Measurements from ENCODE around the gene GEMIN7. TPM values are rescaled to one million over a fixed set of nuclear protein-coding genes. Genes with fewer than 3 reads are reported as not detected.

The GEMIN7 gene
- total RNA-seq, 1 donor from 2014 or later = 46.8 TPM

DNA sequence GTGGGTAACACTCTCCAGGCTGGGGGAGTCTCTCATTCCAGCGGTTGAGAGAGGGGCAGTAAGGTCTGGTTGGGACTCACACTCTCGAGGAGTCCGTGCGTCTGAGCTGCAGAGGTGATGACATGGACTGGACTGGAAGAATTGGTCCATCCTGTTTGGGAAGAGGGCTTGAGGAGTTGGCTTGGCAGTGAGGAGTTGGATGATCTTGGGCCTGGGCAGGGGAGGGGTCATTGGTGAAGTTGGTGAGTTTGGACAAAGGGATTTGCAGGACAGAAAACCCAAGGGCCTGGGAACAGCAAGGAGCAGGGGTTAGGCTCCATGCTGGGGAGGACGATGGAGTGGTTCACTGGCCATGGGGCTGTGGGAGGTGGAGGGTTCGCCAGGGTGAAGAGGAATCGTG lies 17.6 kb downstream of the GEMIN7 start:
- Mint-ChIP-seq H3K27me3 (ENCODE audit: insufficient read depth) (no peaks in the 10 kb centered on the region), H3K36me3 (ENCODE audit: low read depth) (peaks cover 10% of the 10 kb centered on the region), H3K27ac (no peak overlapping the region), H3K4me1 (ENCODE audit: low read depth) (peaks cover 34% of the 10 kb centered on the region), H3K9me3 (no peaks in the 10 kb centered on the region), H3K4me3 (no peak overlapping the region)
- DNase-seq (ENCODE audit: low spot score) = no peak
- intact Hi-C loops (cut with micrococcal nuclease) = no loop called here

DNA sequence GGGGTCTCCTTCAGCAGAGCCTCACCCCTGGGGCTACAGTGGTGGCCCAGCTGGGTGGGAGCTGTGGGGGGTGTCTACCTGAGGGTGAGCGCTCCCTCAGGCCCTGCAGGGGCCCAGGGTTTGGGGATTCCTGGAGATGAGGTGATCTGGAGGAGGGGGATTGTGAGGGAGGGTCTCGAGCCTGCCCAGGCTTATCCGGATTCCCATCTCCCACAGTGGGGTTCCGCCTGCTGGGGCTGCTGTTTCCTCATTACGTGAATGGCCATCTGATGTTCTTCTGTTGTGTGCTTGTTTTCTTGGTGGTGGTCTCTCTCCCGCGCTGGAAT lies 18.4 kb downstream of the GEMIN7 start:
- intact Hi-C loops (cut with micrococcal nuclease) = no loop called here
- peaks cover 8% of the 10 kb centered on the region for H3K36me3 Mint-ChIP-seq (ENCODE audit: low read depth)
- no peak overlapping the region for H3K4me3 Mint-ChIP-seq
- H3K4me1 Mint-ChIP-seq (ENCODE audit: low read depth) = peaks cover 30% of the 10 kb centered on the region
- H3K27me3 Mint-ChIP-seq (ENCODE audit: insufficient read depth) = no peaks in the 10 kb centered on the region
- no peak for DNase-seq (ENCODE audit: low spot score)
- no peak overlapping the region for H3K27ac Mint-ChIP-seq
- H3K9me3 Mint-ChIP-seq = no peaks in the 10 kb centered on the region

DNA sequence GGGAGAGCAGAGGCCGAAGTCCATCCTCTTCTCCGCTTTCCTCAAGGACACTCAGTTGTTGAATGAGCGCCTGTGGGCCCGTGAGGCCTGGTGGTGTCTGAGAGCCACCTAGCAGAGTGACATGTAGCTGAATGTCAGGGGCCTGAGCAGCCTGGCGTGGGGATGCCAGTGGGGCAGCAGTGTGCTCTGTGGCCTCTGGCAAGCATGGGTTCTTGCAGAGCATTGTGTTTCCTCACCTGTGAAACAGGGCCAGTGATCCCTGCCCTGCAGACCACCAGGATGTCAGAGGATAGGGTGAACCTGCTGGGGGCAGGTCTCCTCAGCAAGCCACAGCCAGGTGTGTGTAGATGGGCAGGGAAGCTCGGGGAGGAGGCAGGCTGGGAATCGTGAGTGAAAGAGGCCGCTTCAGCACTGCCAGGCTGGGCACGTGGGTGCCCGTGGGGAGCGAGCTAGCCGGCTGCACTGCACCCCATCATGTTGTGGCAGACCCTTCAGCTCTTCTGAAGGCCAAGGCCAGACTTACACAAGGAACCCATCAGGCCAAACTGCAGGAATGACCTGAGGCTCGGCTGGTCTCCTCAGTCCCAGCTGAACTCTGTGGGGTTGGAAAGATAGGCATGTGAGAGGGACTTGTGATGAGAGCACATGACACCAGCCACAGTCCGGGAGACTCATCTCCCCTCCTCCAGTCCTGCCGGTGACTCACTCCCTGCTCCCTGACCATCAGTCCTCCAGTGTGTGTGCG lies 18.9 kb downstream of the GEMIN7 start:
- no peak for DNase-seq (ENCODE audit: low spot score)
- Mint-ChIP-seq H3K4me1 (ENCODE audit: low read depth) (peaks cover 30% of the 10 kb centered on the region), H3K27ac (no peak overlapping the region), H3K4me3 (no peak overlapping the region), H3K27me3 (ENCODE audit: insufficient read depth) (no peaks in the 10 kb centered on the region), H3K36me3 (ENCODE audit: low read depth) (peaks cover 8% of the 10 kb centered on the region), H3K9me3 (no peaks in the 10 kb centered on the region)
- intact Hi-C loops (cut with micrococcal nuclease) = no loop called here

DNA sequence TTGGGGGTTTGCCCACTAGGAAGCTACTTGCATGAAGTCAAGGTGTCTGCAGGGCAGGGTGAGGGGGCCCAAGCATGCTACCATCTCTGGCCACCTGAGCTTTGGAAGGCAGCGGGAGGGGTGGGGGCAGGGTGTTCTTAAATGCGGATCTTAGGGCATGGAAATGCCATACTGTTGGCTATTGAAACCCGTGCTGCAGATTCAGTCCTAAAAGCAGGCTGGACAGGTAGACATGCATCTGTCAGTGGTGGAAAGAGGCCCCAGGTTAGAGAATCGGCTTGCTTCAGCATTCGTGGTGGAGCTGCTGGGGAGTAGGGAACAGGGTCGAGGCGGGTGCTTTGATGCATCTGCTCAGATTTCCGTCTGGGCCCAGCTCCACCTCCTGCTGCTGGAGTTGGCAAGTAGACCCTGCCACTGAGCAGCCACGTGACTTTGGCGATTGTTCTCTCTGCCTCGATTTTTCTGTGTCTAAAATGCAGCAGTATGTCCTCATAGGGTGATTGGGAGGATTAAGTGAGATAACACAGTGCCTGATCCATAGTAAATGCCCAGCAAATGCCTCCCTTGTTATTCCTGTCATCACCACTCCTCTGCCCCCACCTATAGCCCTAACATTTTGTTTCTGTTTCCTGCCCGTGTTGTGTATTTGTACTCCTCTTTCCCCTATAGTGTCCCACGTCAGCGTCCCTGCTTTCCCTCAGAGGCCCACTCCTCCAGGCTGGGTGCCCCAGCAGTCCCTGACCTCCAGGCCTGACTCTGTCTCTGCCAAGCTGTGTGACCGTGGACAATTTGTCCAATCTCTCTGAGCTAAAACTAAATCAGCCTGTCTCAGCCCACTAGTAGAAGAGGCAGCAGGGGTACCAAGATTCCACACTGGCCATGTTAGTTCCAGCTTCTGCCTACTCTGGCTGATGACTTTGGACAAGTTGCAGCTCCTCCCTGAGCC lies 19.7 kb downstream of the GEMIN7 start:
- Mint-ChIP-seq H3K4me3 (no peak overlapping the region), H3K36me3 (ENCODE audit: low read depth) (peaks cover 6% of the 10 kb centered on the region), H3K9me3 (no peaks in the 10 kb centered on the region), H3K27me3 (ENCODE audit: insufficient read depth) (no peaks in the 10 kb centered on the region), H3K4me1 (ENCODE audit: low read depth) (peaks cover 29% of the 10 kb centered on the region), H3K27ac (no peak overlapping the region)
- DNase-seq (ENCODE audit: low spot score) = no peak
- intact Hi-C loops (cut with micrococcal nuclease) = no loop called here

DNA sequence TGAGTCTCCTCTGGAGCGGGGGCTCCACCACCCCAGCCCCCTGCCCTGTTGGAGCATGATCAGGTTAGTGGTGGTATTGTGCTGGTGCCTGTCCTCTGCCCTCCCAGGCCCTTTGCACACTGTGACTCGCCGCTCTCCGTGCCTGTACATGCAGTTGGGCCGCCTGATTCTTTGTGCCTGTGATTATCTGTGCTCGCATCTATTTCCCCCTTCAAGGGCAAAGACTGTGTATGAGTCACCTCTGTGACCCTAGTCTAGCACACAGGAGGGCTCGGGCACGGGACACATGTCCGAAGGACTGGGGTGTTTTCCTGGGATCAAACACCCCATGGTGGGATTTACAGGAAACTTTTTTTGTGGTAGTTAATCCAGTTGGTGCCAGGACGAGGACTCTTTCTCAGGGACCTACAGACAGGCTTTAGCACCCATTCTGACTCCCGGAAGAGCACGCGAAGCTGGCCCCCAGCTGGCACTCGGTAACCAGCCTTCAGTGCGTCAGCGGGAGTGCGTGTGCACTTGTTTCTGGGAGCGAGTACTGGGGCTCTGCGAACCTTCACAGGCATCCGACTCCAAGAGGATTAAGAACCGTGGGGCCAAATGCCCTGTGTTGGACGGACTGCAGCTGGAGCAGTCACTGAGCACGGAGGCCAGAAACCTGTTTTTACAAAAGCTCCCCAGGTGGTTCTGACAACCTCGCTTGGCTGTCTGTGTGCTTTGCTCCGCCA lies 20.6 kb downstream of the GEMIN7 start:
- Mint-ChIP-seq H3K9me3 (no peaks in the 10 kb centered on the region), H3K27ac (no peak overlapping the region), H3K36me3 (ENCODE audit: low read depth) (peaks cover 3% of the 10 kb centered on the region), H3K4me3 (no peak overlapping the region), H3K4me1 (ENCODE audit: low read depth) (peaks cover 29% of the 10 kb centered on the region), H3K27me3 (ENCODE audit: insufficient read depth) (no peaks in the 10 kb centered on the region)
- intact Hi-C loops (cut with micrococcal nuclease) = no loop called here
- DNase-seq (ENCODE audit: low spot score) = no peak

DNA sequence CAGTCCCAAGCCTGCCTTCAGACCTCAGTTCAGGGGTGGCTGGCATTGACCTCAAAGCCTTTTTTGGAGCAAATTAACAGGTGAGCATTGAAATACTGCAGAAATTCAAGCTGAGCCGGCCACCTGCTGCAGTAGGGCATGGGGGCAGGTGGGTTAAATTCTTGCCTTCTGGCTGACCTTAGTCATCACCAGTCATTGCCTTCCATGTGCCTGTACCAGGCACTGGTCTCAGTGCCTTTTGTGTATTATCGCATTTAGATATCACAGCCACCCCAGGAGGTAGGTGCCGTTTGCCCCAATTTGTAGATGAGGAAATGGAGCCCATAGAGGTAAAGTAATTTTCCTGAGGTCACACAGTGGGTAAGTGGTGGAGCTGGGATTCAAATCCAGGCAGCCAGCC lies 21.1 kb downstream of the GEMIN7 start:
- DNase-seq (ENCODE audit: low spot score) = no peak
- Mint-ChIP-seq H3K27me3 (ENCODE audit: insufficient read depth) (no peaks in the 10 kb centered on the region), H3K4me3 (no peak overlapping the region), H3K27ac (no peak overlapping the region), H3K36me3 (ENCODE audit: low read depth) (no peaks in the 10 kb centered on the region), H3K4me1 (ENCODE audit: low read depth) (peaks cover 31% of the 10 kb centered on the region), H3K9me3 (no peaks in the 10 kb centered on the region)
- intact Hi-C loops (cut with micrococcal nuclease) = no loop called here

DNA sequence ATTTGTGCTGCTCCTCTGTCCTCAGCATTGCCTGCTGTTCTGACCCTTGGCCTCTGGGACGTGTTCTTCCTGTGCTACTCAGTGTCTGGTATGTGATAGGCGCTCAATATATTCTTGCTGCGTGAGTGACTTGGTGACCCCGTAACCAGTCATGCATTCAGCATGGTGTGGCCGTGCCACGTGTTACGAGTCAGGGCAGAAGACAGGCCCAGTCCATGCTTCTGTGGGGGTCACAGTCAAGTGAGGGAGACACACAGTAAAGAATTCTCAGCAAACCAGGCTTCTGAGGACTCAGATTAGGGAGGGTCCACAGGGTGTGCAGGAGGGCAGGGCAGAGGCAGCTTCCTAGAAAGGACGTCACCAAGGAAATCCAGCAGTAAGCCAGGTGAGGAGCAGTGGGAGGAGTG lies 21.8 kb downstream of the GEMIN7 start:
- Mint-ChIP-seq H3K4me3 (no peak overlapping the region), H3K9me3 (no peaks in the 10 kb centered on the region), H3K36me3 (ENCODE audit: low read depth) (no peaks in the 10 kb centered on the region), H3K27me3 (ENCODE audit: insufficient read depth) (no peaks in the 10 kb centered on the region), H3K4me1 (ENCODE audit: low read depth) (peaks cover 32% of the 10 kb centered on the region), H3K27ac (no peak overlapping the region)
- intact Hi-C loops (cut with micrococcal nuclease) = no loop called here
- DNase-seq (ENCODE audit: low spot score) = no peak

DNA sequence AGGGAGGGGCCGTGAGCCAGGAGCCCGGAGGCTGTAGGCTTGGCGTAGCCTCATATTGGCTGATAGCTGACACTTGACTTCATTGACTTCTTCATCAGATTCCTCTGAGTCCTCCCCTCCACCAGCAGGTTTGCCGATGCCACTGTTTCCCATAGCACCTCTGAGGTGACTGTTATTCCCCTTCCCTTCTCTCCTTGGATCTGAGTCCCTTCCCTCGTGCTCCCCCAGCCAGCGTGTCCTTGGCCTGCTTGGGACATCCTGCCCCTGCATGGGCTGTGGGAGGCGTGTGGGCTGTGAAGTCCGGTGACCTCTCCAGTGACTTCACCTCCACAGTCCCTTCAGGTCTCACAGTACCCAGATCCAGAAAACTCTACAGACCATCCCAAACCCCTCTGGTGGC lies 22.7 kb downstream of the GEMIN7 start:
- peaks cover 22% of the 10 kb centered on the region for H3K4me1 Mint-ChIP-seq (ENCODE audit: low read depth)
- no peaks in the 10 kb centered on the region for H3K27me3 Mint-ChIP-seq (ENCODE audit: insufficient read depth)
- DNase-seq (ENCODE audit: low spot score) = no peak
- H3K27ac Mint-ChIP-seq = no peak overlapping the region
- H3K9me3 Mint-ChIP-seq = no peaks in the 10 kb centered on the region
- intact Hi-C loops (cut with micrococcal nuclease) = no loop called here
- H3K36me3 Mint-ChIP-seq (ENCODE audit: low read depth) = no peaks in the 10 kb centered on the region
- H3K4me3 Mint-ChIP-seq = no peak overlapping the region

DNA sequence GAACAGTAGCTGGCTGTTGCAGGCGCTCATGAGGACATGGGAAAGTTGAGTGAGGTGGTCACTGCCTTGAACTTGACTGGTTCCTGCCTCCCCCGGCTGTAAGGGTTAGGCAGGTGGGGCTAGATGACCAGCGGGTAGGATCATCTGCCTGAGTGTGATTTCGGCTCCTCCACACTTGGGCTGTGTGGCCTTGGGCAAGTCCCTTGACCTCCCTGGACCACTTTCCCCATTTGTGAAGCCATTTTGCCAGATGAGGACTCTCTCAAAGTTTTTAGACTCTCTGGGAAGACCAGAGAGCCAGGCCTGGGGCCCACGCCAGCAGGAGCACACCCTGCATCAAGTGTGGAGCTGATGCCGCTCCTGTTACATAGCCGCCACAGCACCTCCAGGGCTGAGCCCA lies 23.4 kb downstream of the GEMIN7 start:
- no peak for DNase-seq (ENCODE audit: low spot score)
- Mint-ChIP-seq H3K4me3 (no peak overlapping the region), H3K9me3 (no peaks in the 10 kb centered on the region), H3K27ac (no peak overlapping the region), H3K27me3 (ENCODE audit: insufficient read depth) (no peaks in the 10 kb centered on the region), H3K4me1 (ENCODE audit: low read depth) (peaks cover 20% of the 10 kb centered on the region), H3K36me3 (ENCODE audit: low read depth) (no peaks in the 10 kb centered on the region)
- intact Hi-C loops (cut with micrococcal nuclease) = no loop called here

DNA sequence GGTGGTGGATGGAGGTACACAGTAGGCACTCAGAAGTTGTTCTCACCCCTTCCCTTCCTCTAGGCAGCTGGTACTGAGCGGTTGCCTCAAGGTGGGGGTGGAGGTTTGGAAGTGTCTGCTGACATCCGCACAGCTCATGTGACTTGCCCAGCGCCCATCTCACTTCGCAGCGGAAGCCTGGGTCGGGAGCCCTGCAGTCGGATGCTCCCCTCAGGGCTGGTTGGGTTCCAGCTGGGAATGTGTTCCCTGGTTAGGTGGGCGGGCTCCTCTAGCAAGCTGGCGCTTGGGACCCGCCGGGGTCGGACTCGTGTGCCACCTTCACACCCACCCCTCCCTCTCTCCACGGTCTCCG lies 24.1 kb downstream of the GEMIN7 start:
- Mint-ChIP-seq H3K36me3 (ENCODE audit: low read depth) (no peaks in the 10 kb centered on the region), H3K9me3 (no peaks in the 10 kb centered on the region), H3K4me1 (ENCODE audit: low read depth) (peaks cover 20% of the 10 kb centered on the region), H3K4me3 (no peak overlapping the region), H3K27ac (no peak overlapping the region), H3K27me3 (ENCODE audit: insufficient read depth) (no peaks in the 10 kb centered on the region)
- intact Hi-C loops (cut with micrococcal nuclease) = no loop called here
- DNase-seq (ENCODE audit: low spot score) = no peak

DNA sequence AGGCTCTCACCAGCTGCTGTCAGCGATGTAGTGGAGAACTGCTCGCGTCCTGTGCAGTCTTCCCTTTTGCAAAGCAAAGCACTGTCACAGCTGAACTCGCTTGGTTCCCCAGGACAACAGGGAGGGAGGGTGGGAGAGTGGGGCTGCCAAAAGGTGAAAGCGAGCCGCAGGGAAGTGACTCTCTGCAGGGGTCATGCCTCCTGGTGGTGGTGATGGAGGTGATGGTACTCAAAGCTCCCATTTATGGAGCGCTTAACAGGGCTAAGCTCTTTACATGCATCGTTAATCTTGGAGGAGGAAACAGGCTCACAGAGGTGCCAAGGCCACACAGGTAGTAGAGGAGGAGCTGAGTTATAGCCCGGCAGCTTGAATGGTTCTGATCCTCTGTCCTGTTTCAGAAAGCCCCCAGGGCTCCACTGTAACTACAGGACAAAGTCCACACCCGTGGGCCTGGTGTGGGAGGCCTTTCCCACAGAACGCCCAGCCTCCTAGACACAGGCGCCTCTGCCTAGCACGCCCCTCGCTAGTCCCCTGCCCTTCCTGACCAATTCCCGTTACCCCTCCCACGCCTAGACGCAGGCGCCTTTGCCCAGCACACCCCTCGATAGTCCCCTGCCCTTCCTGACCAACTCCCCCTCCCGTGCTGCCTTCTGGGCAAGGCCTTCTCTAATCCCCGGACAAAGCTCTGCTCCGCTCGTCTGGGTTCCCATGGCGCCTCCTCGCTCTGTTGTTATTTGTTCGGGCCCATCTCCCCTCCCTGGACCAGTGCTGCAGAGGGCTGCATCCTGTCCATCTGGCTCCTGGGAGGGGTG lies 24.7 kb downstream of the GEMIN7 start:
- Mint-ChIP-seq H3K9me3 (no peaks in the 10 kb centered on the region), H3K27ac (no peak overlapping the region), H3K27me3 (ENCODE audit: insufficient read depth) (no peaks in the 10 kb centered on the region), H3K36me3 (ENCODE audit: low read depth) (no peaks in the 10 kb centered on the region), H3K4me1 (ENCODE audit: low read depth) (peaks cover 20% of the 10 kb centered on the region), H3K4me3 (no peak overlapping the region)
- intact Hi-C loops (cut with micrococcal nuclease) = no loop called here
- DNase-seq (ENCODE audit: low spot score) = no peak

DNA sequence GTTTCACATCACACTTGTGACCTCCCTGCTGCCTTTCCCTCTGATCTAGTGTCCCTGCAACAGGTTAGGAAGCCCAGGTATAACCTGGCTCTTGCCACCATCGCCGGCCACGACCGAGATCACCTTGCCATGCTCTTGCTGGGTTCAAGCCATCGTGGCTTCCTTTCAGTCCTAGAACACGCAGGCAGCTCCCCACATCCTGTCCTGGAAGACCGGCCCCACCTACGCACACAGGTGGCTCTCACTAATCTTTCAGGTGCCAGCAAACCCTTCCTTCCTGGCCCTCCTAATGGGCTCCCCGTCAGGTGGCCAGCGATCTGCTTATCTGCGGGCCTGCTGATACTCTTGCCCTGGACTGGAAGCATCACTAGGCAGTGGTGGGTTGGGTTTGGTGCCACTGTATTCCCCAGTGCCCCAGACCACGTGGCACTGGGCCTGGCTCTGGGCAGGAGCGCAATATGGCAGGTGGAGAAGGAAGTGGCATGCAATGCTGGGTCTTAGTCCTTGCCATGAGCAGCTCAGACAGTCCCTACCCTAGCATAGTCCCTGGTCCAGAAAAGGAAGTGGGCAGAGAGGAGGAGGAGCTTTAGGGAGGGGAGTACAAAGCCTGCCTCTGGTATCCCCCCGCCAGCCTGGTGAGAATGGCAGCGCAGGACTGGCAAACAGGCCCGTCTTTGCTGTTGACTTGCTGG lies 25.7 kb downstream of the GEMIN7 start:
- DNase-seq (ENCODE audit: low spot score) = no peak
- no peaks in the 10 kb centered on the region for H3K27me3 Mint-ChIP-seq (ENCODE audit: insufficient read depth)
- H3K27ac Mint-ChIP-seq = no peak overlapping the region
- H3K36me3 Mint-ChIP-seq (ENCODE audit: low read depth) = no peaks in the 10 kb centered on the region
- peaks cover 20% of the 10 kb centered on the region for H3K4me1 Mint-ChIP-seq (ENCODE audit: low read depth)
- no peak overlapping the region for H3K4me3 Mint-ChIP-seq
- intact Hi-C loops (cut with micrococcal nuclease) = no loop called here
- no peaks in the 10 kb centered on the region for H3K9me3 Mint-ChIP-seq

All from activated T-helper 1 cell treated with anti-CD3 and anti-CD28 coated beads, Interleukin-12 subunit alpha, Interleukin-12 subunit beta, Interleukin-2, Interleukin-4 antibody, amounts not matched to agents 30 ng/mL and 10 ng/mL and 1 ng/mL, durations not matched to agents 14 hours and 24 hours and 36 hours (primary cell).